GM12875 (cell line): Measurements from ENCODE around the gene CBLB.

Experiments used
- H3K4me3 ChIP-seq: one replicate; pipeline ENCODE4 v1.5.1; 2011; ENCODE audit warnings: low read depth, low read length, control low read depth
- TF ChIP-seq, protein P1 (sequence below): IDR thresholded peaks from 2 replicates; pipeline ENCODE4 v1.5.1; 2011; ENCODE audit warnings: low read depth, mild to moderate bottlenecking, control low read depth, inconsistent platforms, low read length, moderate library complexity, borderline replicate concordance; ENCODE audit not compliant: insufficient read depth

CBLB gene

DNA sequence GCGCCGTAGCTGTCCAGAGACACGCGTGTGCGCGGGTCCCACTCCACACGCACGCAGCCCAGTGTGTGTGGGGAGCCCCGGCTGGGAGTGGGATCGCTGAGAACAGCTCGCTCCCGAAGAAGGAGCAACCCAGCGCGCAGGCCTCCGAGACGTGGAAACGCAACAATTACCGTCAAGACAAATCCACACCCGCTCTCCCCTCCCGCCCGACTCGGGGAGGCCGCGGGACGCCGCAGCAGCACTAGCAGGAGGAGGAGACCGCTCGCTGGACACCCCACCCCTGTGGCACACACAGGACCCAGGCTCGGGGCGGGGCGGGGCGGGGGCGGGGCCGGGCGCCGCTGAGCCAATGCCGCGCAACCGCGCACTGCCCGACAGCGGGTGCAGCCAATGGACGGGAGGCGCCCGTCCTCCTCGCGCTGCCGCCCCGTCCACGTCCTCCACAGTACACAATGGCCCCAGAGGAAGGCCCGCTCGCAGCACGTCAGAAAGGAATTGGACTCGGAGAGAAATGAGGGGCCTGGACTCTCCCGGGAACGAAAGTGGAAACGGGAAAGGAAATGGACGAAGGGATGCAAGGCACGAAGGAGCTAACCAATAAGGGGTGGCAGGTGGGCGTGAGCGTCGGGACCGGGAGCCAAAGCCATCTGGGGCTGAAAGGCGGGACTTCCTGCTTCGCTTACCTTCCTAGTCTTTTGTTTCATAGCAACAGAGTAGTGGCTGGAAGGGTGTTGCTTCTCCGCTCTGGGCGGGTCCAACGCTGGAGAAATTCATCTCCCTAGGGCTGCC, at the start of gene CBLB:
TSS of gene CBLB (minus strand) at position 271 of the 789 bp plus-strand sequence. CDS start 1,435 bp downstream, outside the sequence.
- peak within 1 kb of the TSS; percentile 94 for H3K4me3 ChIP-seq
- TF ChIP-seq, protein P1, sequence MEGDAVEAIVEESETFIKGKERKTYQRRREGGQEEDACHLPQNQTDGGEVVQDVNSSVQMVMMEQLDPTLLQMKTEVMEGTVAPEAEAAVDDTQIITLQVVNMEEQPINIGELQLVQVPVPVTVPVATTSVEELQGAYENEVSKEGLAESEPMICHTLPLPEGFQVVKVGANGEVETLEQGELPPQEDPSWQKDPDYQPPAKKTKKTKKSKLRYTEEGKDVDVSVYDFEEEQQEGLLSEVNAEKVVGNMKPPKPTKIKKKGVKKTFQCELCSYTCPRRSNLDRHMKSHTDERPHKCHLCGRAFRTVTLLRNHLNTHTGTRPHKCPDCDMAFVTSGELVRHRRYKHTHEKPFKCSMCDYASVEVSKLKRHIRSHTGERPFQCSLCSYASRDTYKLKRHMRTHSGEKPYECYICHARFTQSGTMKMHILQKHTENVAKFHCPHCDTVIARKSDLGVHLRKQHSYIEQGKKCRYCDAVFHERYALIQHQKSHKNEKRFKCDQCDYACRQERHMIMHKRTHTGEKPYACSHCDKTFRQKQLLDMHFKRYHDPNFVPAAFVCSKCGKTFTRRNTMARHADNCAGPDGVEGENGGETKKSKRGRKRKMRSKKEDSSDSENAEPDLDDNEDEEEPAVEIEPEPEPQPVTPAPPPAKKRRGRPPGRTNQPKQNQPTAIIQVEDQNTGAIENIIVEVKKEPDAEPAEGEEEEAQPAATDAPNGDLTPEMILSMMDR: no peak

- TF ChIP-seq, protein P1: no peak
- H3K4me3 ChIP-seq: no peak overlapping the region
Observed at GRCh38 chr3:105916767-105917166, 48.0 kb upstream of the CBLB start.

DNA sequence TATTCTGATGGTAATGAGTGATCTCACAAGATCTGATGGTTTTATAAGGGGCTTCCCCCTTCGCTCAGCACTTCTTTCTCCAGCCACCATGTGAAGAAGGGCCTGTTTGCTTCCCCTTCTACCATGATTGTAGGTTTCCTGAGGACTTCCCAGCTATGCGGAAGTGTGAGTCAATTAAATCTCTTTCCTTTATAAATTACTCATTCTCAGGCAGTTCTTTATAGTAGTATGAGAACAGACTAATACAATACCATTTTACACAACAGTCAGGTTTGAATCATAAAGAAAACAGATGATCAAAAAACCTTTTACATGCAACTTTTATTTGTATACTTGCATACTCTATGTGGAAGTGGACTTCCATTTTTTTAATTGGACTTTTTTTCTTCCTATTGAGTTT, 46.7 kb upstream of the CBLB start:
- H3K4me3 ChIP-seq: no peak overlapping the region
- TF ChIP-seq, protein P1: no peak

- TF ChIP-seq, protein P1: no peak
- no peak overlapping the region for H3K4me3 ChIP-seq
Observed at GRCh38 chr3:105913616-105914015, 44.8 kb upstream of the CBLB start.

GRCh38 chr3:105912891-105913290, 44.1 kb upstream of the CBLB start:
- TF ChIP-seq, protein P1: no peak
- H3K4me3 ChIP-seq: no peak overlapping the region

- TF ChIP-seq, protein P1: no peak
- H3K4me3 ChIP-seq: no peak overlapping the region
Observed at GRCh38 chr3:105911496-105911895, 42.7 kb upstream of the CBLB start.

DNA sequence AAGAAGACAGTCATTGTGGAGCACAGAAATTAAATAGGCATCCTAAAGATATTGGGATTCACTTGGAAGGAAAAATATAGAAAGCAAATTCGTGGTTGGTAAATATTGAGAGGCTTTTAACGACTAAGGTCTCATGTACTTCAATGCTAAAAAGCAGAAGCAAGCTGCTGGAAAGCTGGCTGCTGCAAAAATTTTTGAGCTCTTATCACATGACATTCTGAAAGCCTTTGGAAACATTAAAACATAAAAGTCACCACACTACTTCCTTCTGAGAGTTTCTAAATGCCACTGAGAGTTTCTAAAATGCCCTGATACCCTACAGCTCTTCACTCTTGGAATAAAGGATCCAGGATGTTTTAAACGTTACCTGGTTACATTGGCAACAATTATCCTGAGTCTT, 39.0 kb upstream of the CBLB start:
- no peak overlapping the region for H3K4me3 ChIP-seq

More for the DNA sequence above, 39.0 kb upstream of the CBLB start:
- TF ChIP-seq, protein P1: no peak
